T-cell (primary cell): ENCODE results near the gene SYCE3. TPM values are rescaled to one million over a fixed set of nuclear protein-coding genes. Genes with fewer than 3 reads are reported as not detected.
A peak's percentile ranks its signal among the peaks of the same experiment; 100 is the strongest.

Experiments used
- ATAC-seq, 4 experiments: fragments of 200-7000 bp in 3 of 4; fragments of 150-1000 bp in 1 of 4; cut with Tn5 transposase; replicated peaks in 1 of 4; 1 replicate in 3 of 4; 2 replicates in 1 of 4; pipeline ENCODE4 v1.10.0; 2021; ENCODE audit warnings: moderate library complexity in 3 of 4, mild to moderate bottlenecking in 2 of 4, moderate number of reproducible peaks in 1 of 4
- CTCF ChIA-PET, 2 donors: fragments of 300-600 bp; sonication (Branson Sonifier 250); formaldehyde crosslinking; loops; one replicate each; lab custom pipeline; 2022; ENCODE audit warnings: antibody characterized with exemption in 2 of 2; lab: Charles Lee
- POLR2A ChIA-PET, 2 donors: fragments of 300-600 bp; sonication (Branson Sonifier 250); formaldehyde crosslinking; loops; one replicate each; lab custom pipeline; 2022; ENCODE audit warnings: antibody characterized with exemption in 2 of 2; lab: Charles Lee
- DNase-seq, 35 experiments: peaks; one replicate each; pipeline versions ENCODE4 v3.0.0 to v3.0.0-alpha.2; 2013 to 2023
- H3K27ac ChIP-seq: one replicate; pipeline ENCODE4 v1.5.1; 2013; ENCODE audit warnings: low read length
- H3K27me3 ChIP-seq, 2 experiments: replicated peaks in 1 of 2; 1 replicate in 1 of 2; 2 replicates in 1 of 2; pipeline versions ENCODE4 v1.6.1 to v1.7.0; 2013; ENCODE audit warnings: low read length in 1 of 2, mixed read lengths in 1 of 2; ENCODE audit not compliant: control insufficient read depth in 2 of 2, insufficient read depth in 2 of 2; ENCODE audit errors: extremely low read depth in 1 of 2
- H3K36me3 ChIP-seq, 2 donors: 1 replicate in 1 of 2; 2 replicates in 1 of 2; pipeline versions ENCODE4 v1.6.1 to v1.7.0; 2013; ENCODE audit warnings: low read length in 1 of 2; ENCODE audit not compliant: control insufficient read depth in 2 of 2, insufficient read depth in 1 of 2; ENCODE audit errors: extremely low read depth in 1 of 2
- H3K4me1 ChIP-seq, 2 experiments: 1 replicate in 1 of 2; 2 replicates in 1 of 2; pipeline versions ENCODE4 v1.6.1 to v1.7.0; 2013; ENCODE audit warnings: low read length in 2 of 2, mixed read lengths in 1 of 2; ENCODE audit not compliant: insufficient read depth in 2 of 2, control insufficient read depth in 1 of 2; ENCODE audit errors: extremely low read depth in 1 of 2
- H3K4me3 ChIP-seq, 2 donors: 1 replicate in 1 of 2; 2 replicates in 1 of 2; pipeline versions ENCODE4 v1.5.1 to v1.7.0; 2013; ENCODE audit warnings: mild to moderate bottlenecking in 2 of 2, low read length in 1 of 2, moderate library complexity in 1 of 2; ENCODE audit not compliant: control insufficient read depth in 1 of 2; ENCODE audit errors: extremely low read depth in 1 of 2
- H3K9me3 ChIP-seq: 2 replicates; pipeline ENCODE4 v1.7.0; 2013
- H3K27ac Mint-ChIP-seq, 2 donors: one replicate each; pipeline ENCODE4 v1.8.0; 2020 to 2021; ENCODE audit warnings: mild to moderate bottlenecking in 2 of 2, mixed read lengths in 2 of 2
- H3K27me3 Mint-ChIP-seq, 2 donors: one replicate each; pipeline ENCODE4 v1.8.0; 2021 to 2022; ENCODE audit warnings: mixed read lengths in 2 of 2
- H3K36me3 Mint-ChIP-seq: one replicate; pipeline ENCODE4 v1.8.0; 2021; ENCODE audit warnings: mixed read lengths
- H3K4me1 Mint-ChIP-seq, 3 donors: one replicate each; pipeline ENCODE4 v1.8.0; 2020 to 2022; ENCODE audit warnings: mixed read lengths in 3 of 3, mild to moderate bottlenecking in 1 of 3
- H3K4me3 Mint-ChIP-seq, 3 donors: one replicate each; pipeline ENCODE4 v1.8.0; 2020 to 2022; ENCODE audit warnings: mild to moderate bottlenecking in 3 of 3, mixed read lengths in 3 of 3, moderate library complexity in 3 of 3
- H3K9me3 Mint-ChIP-seq, 3 donors: one replicate each; pipeline ENCODE4 v1.8.0; 2020 to 2022; ENCODE audit warnings: mixed read lengths in 3 of 3
- WGBS: methylation state at CpG from one replicate; pipeline ENCODE4 v1.1.5; 2013; ENCODE audit warnings: missing lambda C conversion rate; ENCODE audit not compliant: insufficient coverage; 5-methylcytosine and 5-hydroxymethylcytosine counted together
- total RNA-seq, 35 experiments: library from RNA in 6 of 35; stranded (reverse) in 6 of 35; fragments of 120-200 nt in 1 of 35; gene quantifications; one replicate each; pipeline versions ENCODE4 v1.2.1 to v1.2.4 and lab custom pipeline; 2013 to 2026

SYCE3 gene
- total RNA-seq, 5 donors from 2014 or later (not counting 1 experiment from before 2014, with no cell fraction given): not detected

DNA sequence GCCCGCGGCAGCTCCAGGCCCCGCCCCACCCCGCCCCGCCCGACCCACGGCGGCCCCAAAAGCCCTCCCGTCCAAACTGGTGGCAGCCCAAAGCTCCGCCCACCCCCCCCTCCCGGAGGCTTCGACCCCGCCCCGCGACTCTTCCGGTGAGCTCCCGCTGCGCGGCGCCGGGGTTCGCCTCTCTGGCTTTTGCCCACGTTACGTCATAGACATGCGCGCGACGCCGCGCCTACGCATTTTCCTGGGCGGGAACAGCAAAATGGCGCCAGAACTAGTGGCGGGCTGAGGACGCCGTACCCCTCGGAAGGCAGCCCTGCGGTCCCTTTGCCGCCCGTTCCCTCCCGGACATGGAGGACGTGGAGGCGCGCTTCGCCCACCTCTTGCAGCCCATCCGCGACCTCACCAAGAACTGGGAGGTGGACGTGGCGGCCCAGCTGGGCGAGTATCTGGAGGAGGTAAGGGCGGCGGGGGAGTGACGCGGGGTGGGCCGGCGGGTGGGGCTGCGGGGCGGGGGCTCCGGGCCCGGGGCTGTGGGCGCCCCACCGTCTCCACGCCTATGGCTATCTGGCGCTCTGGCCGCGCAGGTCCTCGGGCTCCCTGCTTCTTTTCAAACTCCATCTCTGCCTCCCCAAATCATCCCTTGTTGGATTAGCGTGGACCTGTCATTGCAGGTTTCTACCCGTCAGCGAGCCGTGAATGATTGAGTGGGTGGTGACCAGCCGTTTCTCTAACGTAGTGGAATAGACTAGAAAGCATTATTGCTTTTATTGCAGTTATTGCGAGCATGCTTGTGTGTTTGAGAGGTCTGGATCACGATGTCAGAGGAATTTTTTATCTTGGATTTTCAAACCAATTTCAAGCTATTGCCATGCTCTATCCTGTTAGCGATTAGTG is 54.5 kb downstream of the SYCE3 start, which contains the start of gene NCAPH2:
TSS of gene NCAPH2 (plus strand) at position 234 of the 894 bp plus-strand sequence. CDS start at position 348, 114 bp downstream.
- Mint-ChIP-seq H3K4me3 (peak within 1 kb of the TSS; percentile 93 to 94 (median 93)), H3K4me1 (peaks cover 23 to 28% (median 27%) of the 10 kb centered on the region in 3 donors), H3K36me3 (peaks cover 5% of the 10 kb centered on the region), H3K27me3 (no peaks in the 10 kb centered on the region), H3K27ac (peak within 1 kb of the TSS; percentile 95 to 97), H3K9me3 (no peaks in the 10 kb centered on the region)
- peak within 1 kb of the TSS; percentile 84 for H3K27ac ChIP-seq
- H3K4me1 ChIP-seq: peaks cover 15 to 30% of the 10 kb centered on the region in 2 experiments
- H3K36me3 ChIP-seq: peaks cover 11 to 32% of the 10 kb centered on the region in 2 donors
- H3K27me3 ChIP-seq: no peaks in the 10 kb centered on the region
- under 1% methylated on average over 36 of the region's 76 CpGs for WGBS
- ATAC-seq (peak; percentile 75 to 82 (median 79)), DNase-seq (peak in 30 of 35 experiments; percentile 93 to 98 (median 96))
- ChIA-PET POLR2A (interaction anchor here (0.6 to 2.4 kb wide), 8 partner anchors 17 to 276 kb away, joined by 4 to 20 read pairs (median 6); partner anchors contain the start of gene SCO2 (in 2 of the 2)), CTCF (interaction anchor here (0.6 to 2.9 kb wide), 11 partner anchors 17 to 266 kb away, joined by 3 to 62 read pairs (median 3); partner anchors contain the start of gene SCO2 (in 1 of the 2))
- no peaks in the 10 kb centered on the region for H3K9me3 ChIP-seq
- H3K4me3 ChIP-seq: peak within 1 kb of the TSS; percentile 67 to 84

DNA sequence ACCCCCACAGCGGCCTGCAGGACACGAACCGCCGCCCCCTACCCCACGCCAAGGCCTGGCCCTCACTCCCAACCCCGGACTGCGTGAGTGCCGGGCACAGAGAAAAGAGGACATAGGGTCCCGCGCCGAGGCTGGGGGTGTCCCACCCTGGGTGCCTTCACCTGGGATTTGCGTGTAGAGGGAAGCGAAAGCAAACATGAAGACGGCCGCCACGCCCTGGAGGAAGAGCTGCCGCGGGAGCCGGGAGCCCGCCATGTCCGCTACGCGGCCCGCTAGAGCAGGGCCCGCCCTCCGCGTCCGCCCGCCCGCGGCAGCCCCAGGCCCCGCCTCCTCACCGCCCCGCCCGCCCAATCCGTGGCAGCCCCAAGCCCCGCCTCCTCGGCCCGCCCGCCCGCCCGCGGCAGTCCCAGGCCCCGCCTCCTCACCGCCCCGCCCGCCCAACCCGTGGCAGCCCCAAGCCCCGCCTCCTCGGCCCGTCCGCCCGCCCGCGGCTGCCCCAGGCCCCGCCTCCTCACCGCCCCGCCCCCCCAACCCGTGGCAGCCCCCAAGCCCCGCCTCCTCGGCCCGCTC is 55.2 kb downstream of the SYCE3 start, which contains the start of gene LMF2:
TSS of gene LMF2 (minus strand) at position 282 of the 570 bp plus-strand sequence. CDS start at position 255, 27 bp downstream.
- peaks cover 23 to 28% (median 25%) of the 10 kb centered on the region in 3 donors for H3K4me1 Mint-ChIP-seq
- Histone ChIP-seq H3K36me3 (peaks cover 13 to 37% of the 10 kb centered on the region in 2 donors), H3K4me3 (peak within 1 kb of the TSS; percentile 67 to 84), H3K27me3 (no peaks in the 10 kb centered on the region), H3K27ac (peak within 1 kb of the TSS; percentile 84), H3K9me3 (no peaks in the 10 kb centered on the region), H3K4me1 (peaks cover 15 to 30% of the 10 kb centered on the region in 2 experiments)
- DNase-seq (peak in 32 of 35 experiments; percentile 81 to 99 (median 92)), ATAC-seq (peak; percentile 81 to 83 (median 82))
- no peaks in the 10 kb centered on the region for H3K27me3 Mint-ChIP-seq
- peak within 1 kb of the TSS; percentile 95 to 97 for H3K27ac Mint-ChIP-seq
- ChIA-PET CTCF (interaction anchor here in 1 of 2 donors (0.6 to 2.9 kb wide), 10 partner anchors 18 to 265 kb away, joined by 3 to 62 read pairs (median 4); partner anchors contain the start of gene SCO2), POLR2A (interaction anchor here (0.7 to 2.4 kb wide), 5 partner anchors 18 to 114 kb away, joined by 6 to 20 read pairs (median 10); partner anchors contain the start of gene SCO2 (in 2 of the 2))
- peaks cover 5% of the 10 kb centered on the region for H3K36me3 Mint-ChIP-seq
- H3K4me3 Mint-ChIP-seq: peak within 1 kb of the TSS; percentile 93 to 94 (median 93)
- 0% methylated on average over 7 of the region's 62 CpGs for WGBS
- H3K9me3 Mint-ChIP-seq: no peaks in the 10 kb centered on the region

- DNase-seq (no peak), ATAC-seq (no peak)
- WGBS: 53% methylated on average over 17 of the region's 21 CpGs
- Mint-ChIP-seq H3K27ac (peak overlapping the region; percentile 93 to 94), H3K9me3 (no peaks in the 10 kb centered on the region), H3K27me3 (no peaks in the 10 kb centered on the region), H3K36me3 (no peaks in the 10 kb centered on the region), H3K4me3 (peak overlapping the region; percentile 92 to 94 (median 93)), H3K4me1 (peaks cover 20 to 24% (median 21%) of the 10 kb centered on the region in 3 donors)
- Histone ChIP-seq H3K9me3 (no peaks in the 10 kb centered on the region), H3K36me3 (peaks cover 13 to 34% of the 10 kb centered on the region in 2 donors), H3K27me3 (no peaks in the 10 kb centered on the region), H3K4me1 (peaks cover 15 to 30% of the 10 kb centered on the region in 2 experiments), H3K4me3 (peak overlapping the region; percentile 67 to 70), H3K27ac (peak overlapping the region; percentile 84)
- ChIA-PET CTCF (interaction anchor here in 1 of 2 donors (2.8 to 2.9 kb wide), 2 partner anchors 19 to 114 kb away, joined by 15 to 62 read pairs; partner anchors contain the start of gene SCO2), POLR2A (no interaction called here)
Measured at GRCh38 chr22:50506611-50507420, 55.9 kb downstream of the SYCE3 start.

- H3K4me3 ChIP-seq: no peak overlapping the region
- Mint-ChIP-seq H3K36me3 (no peaks in the 10 kb centered on the region), H3K9me3 (no peaks in the 10 kb centered on the region), H3K4me1 (peaks cover 20 to 24% (median 21%) of the 10 kb centered on the region in 3 donors), H3K4me3 (peak overlapping the region; percentile 92 to 94 (median 93)), H3K27ac (no peak overlapping the region), H3K27me3 (no peaks in the 10 kb centered on the region)
- H3K36me3 ChIP-seq: peaks cover 13 to 33% of the 10 kb centered on the region in 2 donors
- H3K27me3 ChIP-seq: no peaks in the 10 kb centered on the region
- no peaks in the 10 kb centered on the region for H3K9me3 ChIP-seq
- ATAC-seq (no peak), DNase-seq (no peak)
- H3K4me1 ChIP-seq: peaks cover 15 to 30% of the 10 kb centered on the region in 2 experiments
- 97% methylated on average over 36 of the region's 41 CpGs for WGBS
- ChIA-PET CTCF (no interaction called here), POLR2A (no interaction called here)
- H3K27ac ChIP-seq: peak overlapping the region; percentile 84
Measured at GRCh38 chr22:50505776-50506610, 56.7 kb downstream of the SYCE3 start.

DNA sequence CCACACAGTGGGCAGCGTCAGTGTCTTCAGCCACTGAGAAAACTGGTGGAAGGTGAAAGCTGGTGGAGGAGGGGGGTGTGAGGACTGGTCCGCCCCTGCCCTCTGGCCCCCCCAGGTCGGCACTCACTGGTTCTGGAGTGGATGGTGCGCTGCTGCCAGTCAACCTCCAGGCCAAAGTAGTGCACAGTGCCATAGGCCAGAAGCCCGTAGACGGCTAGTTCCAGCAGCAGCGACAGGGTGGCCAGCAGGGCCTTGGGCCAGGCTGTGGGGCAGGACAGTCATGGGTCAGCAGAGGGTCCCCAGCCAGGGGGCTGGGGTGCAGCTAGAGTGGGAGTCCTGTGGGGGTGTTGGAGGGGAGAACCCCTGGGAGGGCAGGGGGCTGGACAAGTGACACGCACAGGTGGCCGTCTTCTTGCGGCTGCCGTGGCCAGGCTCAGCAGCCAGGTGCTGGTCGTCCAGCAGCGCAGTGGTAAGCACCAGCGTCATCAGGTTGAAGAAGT is 57.4 kb downstream of the SYCE3 start:
- POLR2A ChIA-PET: interaction anchor here in 1 of 2 donors (0.5 kb wide), 1 partner anchor 139 kb away, joined by 6 read pairs; no protein-coding TSS in a partner anchor
- CTCF ChIA-PET: no interaction called here
- DNase-seq (no peak), ATAC-seq (no peak)
- peak overlapping the region in 1 of 3 donors; percentile 94 for H3K4me3 Mint-ChIP-seq
- Histone ChIP-seq H3K9me3 (no peaks in the 10 kb centered on the region), H3K36me3 (peaks cover 13 to 33% of the 10 kb centered on the region in 2 donors), H3K4me3 (no peak overlapping the region), H3K4me1 (peaks cover 15 to 30% of the 10 kb centered on the region in 2 experiments), H3K27ac (no peak overlapping the region), H3K27me3 (no peaks in the 10 kb centered on the region)
- no peaks in the 10 kb centered on the region for H3K27me3 Mint-ChIP-seq
- H3K27ac Mint-ChIP-seq: no peak overlapping the region
- 95% methylated on average over 10 of the region's 14 CpGs for WGBS
- no peaks in the 10 kb centered on the region for H3K9me3 Mint-ChIP-seq
- H3K4me1 Mint-ChIP-seq: peaks cover 20 to 24% (median 21%) of the 10 kb centered on the region in 3 donors
- no peaks in the 10 kb centered on the region for H3K36me3 Mint-ChIP-seq
